Kidney (tissue), 14 donors: ENCODE data around the gene ECE1. TPM values are rescaled to one million over a fixed set of nuclear protein-coding genes. Genes with fewer than 3 reads are reported as not detected.
"Not testable (repeated sequence)": the region's sequence is repeated elsewhere in the genome, so short reads cannot be mapped to it uniquely, and the experiment has no call there.

Experiments used
- DNase-seq, 5 donors: peaks; one replicate each; pipeline ENCODE4 v3.0.0-alpha.2; 2013 to 2020
- FAIRE-seq: peaks from 2 replicates; lab custom pipeline; 2012; peaks lifted over from hg19 to GRCh38; lab: Jason Lieb, UNC
- H3K27ac ChIP-seq, 2 donors: one replicate each; pipeline ENCODE4 v1.7.0; 2013; ENCODE audit warnings: low read depth in 2 of 2, low read length in 2 of 2, inconsistent platforms in 1 of 2
- H3K27me3 ChIP-seq: one replicate; pipeline ENCODE4 v1.7.1; 2013; ENCODE audit warnings: low read length, inconsistent platforms; ENCODE audit not compliant: control insufficient read depth, insufficient read depth
- H3K36me3 ChIP-seq, 3 donors: one replicate each; pipeline versions ENCODE4 v1.7.0 to v1.7.1; 2013; ENCODE audit warnings: low read length in 3 of 3, control low read depth in 1 of 3, inconsistent platforms in 1 of 3; ENCODE audit not compliant: insufficient read depth in 3 of 3, control insufficient read depth in 2 of 3
- H3K4me1 ChIP-seq, 3 donors: one replicate each; pipeline versions ENCODE4 v1.7.0 to v1.7.1; 2013; ENCODE audit warnings: low read length in 3 of 3, inconsistent platforms in 1 of 3, low read depth in 1 of 3; ENCODE audit not compliant: control insufficient read depth in 2 of 3, insufficient read depth in 2 of 3
- H3K4me3 ChIP-seq, 3 donors: one replicate each; pipeline versions ENCODE4 v1.7.0 to v1.8.1; 2013; ENCODE audit warnings: low read length in 3 of 3, control low read depth in 1 of 3, inconsistent platforms in 1 of 3
- H3K9ac ChIP-seq, 3 donors: one replicate each; pipeline versions ENCODE4 v1.7.0 to v1.7.1; 2013; ENCODE audit warnings: low read length in 3 of 3, control low read depth in 1 of 3, inconsistent platforms in 1 of 3
- H3K9me3 ChIP-seq, 3 donors: one replicate each; pipeline versions ENCODE4 v1.7.0 to v1.7.1; 2013; ENCODE audit warnings: low read length in 3 of 3, control low read depth in 1 of 3, inconsistent platforms in 1 of 3; ENCODE audit not compliant: control insufficient read depth in 2 of 3, insufficient read depth in 1 of 3
- CTCF ChIP-seq: IDR thresholded peaks from 3 replicates; pipeline ENCODE4 v1.5.1; 2012; ENCODE audit warnings: mild to moderate bottlenecking, moderate library complexity, borderline replicate concordance; ENCODE audit not compliant: insufficient read depth; ENCODE audit errors: extremely low read depth
- intact Hi-C: fragments of 100-400 bp; cut with DNase I; formaldehyde crosslinking; loops from one replicate; pipeline ENCODE4 v1.11.1; 2022
- polyA plus RNA-seq: library from polyadenylated mRNA; stranded (reverse); fragments of 350-450 nt; fragmentation: Illumina TruSeq; extraction: RNeasy Lipid Tissue Mini Kit (QIAGEN cat#74804); gene quantifications from one replicate; pipeline ENCODE4 v1.2.3, GENCODE V29; 2014; ENCODE audit warnings: low read depth, low replicate concordance; ENCODE audit not compliant: insufficient read depth
- total RNA-seq: library from RNA; stranded (reverse); fragmentation: NEBNext Ultra II Directional; extraction: Animal tissue kit (Norgen Biotek cat#: 25700); gene quantifications from one replicate; pipeline ENCODE4 v1.2.1, GENCODE V29; 2021
- donor health status: control.
- donor health status: control.
- donor health status: control.
- donor health status: control.
- donor health status: control.
- donor health status: DM: yes; HTN: yes; CAD: no.
- donor health status: Normal renal cell carcinoma (clear cell type).

ECE1 gene
- total and polyA plus RNA-seq, 2 donors from 2014 or later: 30.8 to 128 TPM

DNA sequence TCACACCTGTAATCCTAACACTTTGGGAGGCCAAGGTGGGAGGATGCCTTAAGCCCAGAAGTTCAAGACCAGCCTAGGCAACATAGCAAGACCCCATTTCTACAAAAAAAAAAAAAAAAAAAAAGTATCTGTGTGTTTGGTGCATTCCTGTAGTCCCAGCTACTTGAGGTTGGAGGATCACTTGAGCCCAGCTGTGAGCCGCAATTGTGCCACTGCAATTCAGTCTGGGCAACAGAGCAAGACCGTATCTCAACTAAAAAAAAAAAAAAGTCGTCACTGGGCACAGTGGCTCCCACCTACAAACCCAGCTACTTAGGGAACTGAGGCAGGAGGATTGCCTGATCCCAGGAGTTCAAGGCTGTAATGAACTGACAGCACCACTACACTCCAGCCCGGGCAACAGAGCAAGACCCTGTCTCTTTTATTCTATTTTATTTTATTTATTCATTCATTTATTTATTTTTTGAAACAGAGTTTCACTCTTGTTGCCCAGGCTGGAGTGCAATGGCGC lies 105.0 kb downstream of the ECE1 start:
- no peak for FAIRE-seq
- DNase-seq: no peak
- Histone ChIP-seq H3K4me1 (no peaks in the 10 kb centered on the region), H3K9ac (no peak overlapping the region), H3K9me3 (no peaks in the 10 kb centered on the region), H3K27me3 (no peaks in the 10 kb centered on the region), H3K27ac (no peak overlapping the region), H3K36me3 (no peaks in the 10 kb centered on the region), H3K4me3 (no peak overlapping the region)
- intact Hi-C loops: no loop called here
- TF ChIP-seq CTCF: no peak

DNA sequence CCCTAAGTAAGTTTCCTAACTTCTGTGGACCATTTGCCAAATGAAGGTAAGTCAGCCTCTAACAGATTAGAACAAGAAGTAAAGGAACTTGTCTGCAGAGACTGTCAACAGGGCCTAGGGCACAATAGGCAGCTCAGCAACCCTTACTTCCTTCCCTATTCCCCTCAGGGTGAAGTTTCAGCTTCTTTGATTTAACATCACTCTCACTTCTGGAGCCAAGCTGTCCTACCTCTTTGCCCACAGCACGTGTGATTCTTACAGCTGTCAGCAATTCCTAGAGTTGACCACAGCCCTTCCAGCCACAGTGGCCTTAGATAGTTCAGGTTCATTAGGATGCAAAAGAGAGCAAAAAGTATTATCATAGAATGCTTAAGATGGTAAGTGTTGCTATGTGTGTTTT lies 106.0 kb downstream of the ECE1 start:
- H3K4me3 ChIP-seq: no peak overlapping the region
- H3K27me3 ChIP-seq: no peaks in the 10 kb centered on the region
- H3K4me1 ChIP-seq: no peaks in the 10 kb centered on the region
- no peaks in the 10 kb centered on the region for H3K9me3 ChIP-seq
- FAIRE-seq (no peak), DNase-seq (no peak)
- H3K27ac ChIP-seq: no peak overlapping the region
- no peaks in the 10 kb centered on the region for H3K36me3 ChIP-seq
- H3K9ac ChIP-seq: no peak overlapping the region
- intact Hi-C loops: no loop called here
- TF ChIP-seq CTCF: no peak

DNA sequence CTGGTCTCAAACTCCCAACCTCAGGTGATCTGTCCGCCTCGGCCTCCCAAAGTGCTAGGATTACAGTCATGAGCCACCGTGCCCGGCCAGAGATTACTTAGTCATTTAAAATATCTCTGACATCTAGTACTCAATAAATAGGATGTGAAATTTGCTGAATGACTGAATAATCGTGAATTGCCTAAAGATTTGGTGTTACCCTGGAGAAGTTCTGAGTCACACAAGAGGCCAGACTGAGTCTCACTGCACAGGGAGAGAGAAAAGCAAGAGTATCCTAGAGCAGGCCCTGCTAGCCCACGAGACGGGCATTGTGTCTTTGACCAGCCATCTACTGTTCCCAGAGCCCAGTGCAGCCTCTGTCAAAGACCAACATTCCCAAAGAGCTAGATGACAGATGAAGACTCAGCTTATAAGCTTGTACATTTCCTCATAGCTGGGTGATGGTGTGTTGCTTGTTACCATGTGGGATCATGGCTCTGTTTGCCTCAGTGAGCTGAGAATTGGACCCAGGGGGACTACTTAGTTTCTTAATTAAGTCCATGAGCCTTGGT lies 108.0 kb downstream of the ECE1 start:
- intact Hi-C loops: no loop called here
- H3K4me3 ChIP-seq: no peak overlapping the region
- no peaks in the 10 kb centered on the region for H3K4me1 ChIP-seq
- no peak for DNase-seq
- H3K9ac ChIP-seq: no peak overlapping the region
- H3K27me3 ChIP-seq: no peaks in the 10 kb centered on the region
- no peaks in the 10 kb centered on the region for H3K9me3 ChIP-seq
- H3K27ac ChIP-seq: no peak overlapping the region
- H3K36me3 ChIP-seq: no peaks in the 10 kb centered on the region
- no peak for FAIRE-seq
- TF ChIP-seq CTCF: no peak

- H3K27ac ChIP-seq, H3K27me3 ChIP-seq, FAIRE-seq, intact Hi-C loops, H3K36me3 ChIP-seq, H3K9me3 ChIP-seq, H3K4me3 ChIP-seq, H3K4me1 ChIP-seq, H3K9ac ChIP-seq, DNase-seq: not testable (repeated sequence)
Observed at GRCh38 chr1:21178271-21178670, 112.0 kb downstream of the ECE1 start.
